Fibroblast of skin of right biceps (primary cell): ENCODE results near the gene TCERG1.

Experiments used
- DNase-seq: peaks from one replicate; pipeline ENCODE4 v3.0.0-alpha.2; 2013

The TCERG1 gene

DNA sequence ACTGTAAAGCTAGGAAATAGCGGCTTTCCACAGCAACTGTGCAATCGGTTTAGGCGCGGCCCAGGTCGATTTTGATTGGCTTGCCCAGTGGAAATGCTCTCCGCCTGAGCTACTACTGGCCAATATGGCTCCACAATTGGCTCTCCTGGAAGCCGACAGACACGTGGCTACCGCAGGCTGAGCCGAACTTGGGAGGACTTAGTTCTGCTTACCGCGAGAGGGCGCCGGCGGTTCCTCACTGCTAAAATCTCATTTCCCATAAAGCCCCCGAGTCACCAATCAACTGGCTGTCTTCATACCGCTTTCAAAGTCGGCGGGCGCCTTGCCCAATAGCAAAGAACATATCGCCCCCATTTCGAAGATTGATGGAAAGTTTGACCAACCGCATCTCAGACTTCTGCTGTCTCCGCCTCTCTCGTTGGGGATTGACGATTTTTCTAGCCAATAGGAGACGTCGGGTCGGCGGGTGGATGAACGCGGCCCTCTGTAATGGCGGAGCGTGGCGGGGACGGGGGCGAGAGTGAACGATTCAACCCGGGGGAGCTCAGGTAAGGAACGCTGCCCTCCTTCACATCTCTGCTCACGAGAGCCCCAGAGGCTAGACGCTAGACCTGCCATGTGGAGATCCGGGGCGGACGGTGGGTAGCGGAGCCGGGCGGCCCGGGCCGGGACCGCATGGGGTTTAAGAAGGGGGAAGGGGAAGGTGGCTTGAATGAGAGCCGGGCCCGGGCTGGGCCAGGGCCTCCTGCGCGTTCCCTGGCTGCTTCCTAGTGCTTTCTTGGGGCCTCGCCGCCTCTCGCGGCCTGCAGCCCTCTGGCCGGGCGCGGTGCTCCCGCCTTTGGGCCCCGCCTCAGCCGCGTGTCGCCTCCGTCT lies at the start of gene TCERG1:
Gene TCERG1, plus strand, starts transcription at position 473 of the 873 bp plus-strand sequence. Its CDS starts 17 bp downstream, at position 490.
- DNase-seq: peak; percentile 100

DNA sequence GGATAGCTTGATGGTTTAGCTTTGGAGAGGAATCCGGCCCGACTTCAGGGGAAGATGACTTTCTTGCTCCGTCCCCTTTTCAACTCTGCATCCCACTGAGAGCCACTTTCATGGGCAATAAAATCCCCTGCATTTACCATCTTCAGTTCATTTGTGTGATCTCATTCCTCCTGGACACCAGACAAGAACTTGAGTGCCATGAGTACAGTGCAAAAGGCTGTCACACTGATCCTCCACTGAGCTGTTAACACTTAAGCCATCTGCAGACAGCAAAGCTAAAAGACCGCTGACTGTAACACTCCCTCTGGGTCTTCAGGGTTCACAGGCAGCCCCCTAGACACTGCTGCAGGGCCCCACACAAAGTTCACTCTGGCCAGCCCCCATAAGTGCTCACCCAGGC lies 48.3 kb upstream of the TCERG1 start:
- no peak for DNase-seq

DNA sequence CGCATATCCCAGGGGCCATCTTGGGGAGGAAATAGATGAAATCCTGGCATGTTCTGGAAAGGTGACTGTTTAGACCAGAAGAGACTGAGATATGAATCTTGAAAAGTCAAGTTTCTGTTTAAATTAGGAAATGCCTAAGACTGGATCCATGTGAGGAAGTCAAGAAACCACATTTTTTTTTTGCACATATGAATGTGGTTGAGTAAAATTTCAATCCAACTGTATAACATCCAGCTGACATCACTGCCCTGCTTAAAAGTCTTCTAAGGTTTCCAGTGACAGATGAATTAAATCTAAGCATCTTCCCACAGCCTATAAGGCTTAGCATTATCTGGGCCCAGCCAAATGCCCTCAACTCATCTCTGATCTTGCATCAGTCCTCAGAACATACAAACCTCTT lies 47.7 kb upstream of the TCERG1 start:
- peak; percentile 37 for DNase-seq

GRCh38 chr5:146400201-146400600 lies 46.9 kb upstream of the TCERG1 start:
- DNase-seq: no peak

GRCh38 chr5:146401021-146401420 lies 46.1 kb upstream of the TCERG1 start:
- DNase-seq: no peak

DNA sequence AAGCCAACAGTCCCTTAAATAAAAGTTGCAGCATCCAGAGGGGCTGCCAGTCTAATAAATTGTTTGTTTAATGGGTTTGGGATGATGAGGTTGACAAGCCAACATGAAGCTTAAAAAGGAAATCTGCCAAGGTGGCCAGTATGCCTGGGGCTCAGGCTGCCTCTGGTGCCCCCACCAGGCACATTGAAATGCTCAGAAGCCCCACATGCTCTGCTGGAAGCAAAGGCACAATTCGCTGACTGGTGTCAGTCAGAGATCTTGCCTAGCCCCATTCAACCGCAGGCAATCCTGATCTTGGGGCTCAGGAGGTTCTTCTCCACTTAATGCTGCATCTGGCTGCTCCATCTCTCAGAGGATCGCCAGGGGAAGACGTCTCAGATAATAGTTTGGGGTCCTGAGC lies 44.2 kb upstream of the TCERG1 start:
- DNase-seq: no peak

- peak; percentile 41 for DNase-seq
Measured at GRCh38 chr5:146409054-146409671, 38.0 kb upstream of the TCERG1 start.

GRCh38 chr5:146410272-146410671 lies 36.9 kb upstream of the TCERG1 start:
- DNase-seq: no peak

DNA sequence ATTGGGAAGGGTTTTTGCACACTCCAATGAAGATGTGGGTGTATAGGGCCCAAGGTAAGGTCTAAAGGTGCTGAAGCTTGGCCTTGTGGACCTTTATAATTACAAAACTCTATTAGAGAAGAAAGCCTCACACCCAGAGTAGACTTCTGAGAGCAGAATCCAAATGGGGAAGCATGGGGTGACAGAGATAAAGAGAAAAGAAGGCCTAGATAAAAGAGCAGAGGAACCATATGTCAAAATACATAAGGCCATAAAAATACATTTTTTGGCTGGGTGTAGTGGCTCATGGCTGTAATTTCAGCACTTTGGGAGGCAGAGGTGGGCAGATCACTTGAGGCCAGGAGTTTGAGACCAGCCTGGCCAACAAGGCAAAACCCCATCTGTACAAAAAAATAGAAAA lies 27.4 kb upstream of the TCERG1 start:
- DNase-seq: no peak

- no peak for DNase-seq
Measured at GRCh38 chr5:146425023-146425422, 22.1 kb upstream of the TCERG1 start.

DNA sequence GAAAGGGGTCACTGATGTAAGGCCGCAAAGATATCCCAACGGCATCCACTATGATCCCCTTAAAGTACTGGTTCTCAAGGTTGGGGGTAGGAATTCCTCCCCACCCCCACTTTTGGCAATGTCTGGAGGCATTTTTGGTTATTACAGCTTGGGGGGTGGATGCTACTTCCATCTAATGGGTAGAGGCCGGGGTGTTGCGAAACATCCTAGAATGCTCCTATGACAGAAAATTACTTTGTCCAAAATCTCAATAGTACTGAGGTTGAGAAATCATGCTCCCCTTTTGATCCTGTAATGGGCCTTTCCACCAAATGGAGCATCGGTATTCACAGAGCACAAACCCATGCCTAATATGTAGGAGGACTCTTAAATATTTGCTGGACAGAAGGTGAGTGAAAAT lies 20.8 kb upstream of the TCERG1 start:
- DNase-seq: peak; percentile 11

DNA sequence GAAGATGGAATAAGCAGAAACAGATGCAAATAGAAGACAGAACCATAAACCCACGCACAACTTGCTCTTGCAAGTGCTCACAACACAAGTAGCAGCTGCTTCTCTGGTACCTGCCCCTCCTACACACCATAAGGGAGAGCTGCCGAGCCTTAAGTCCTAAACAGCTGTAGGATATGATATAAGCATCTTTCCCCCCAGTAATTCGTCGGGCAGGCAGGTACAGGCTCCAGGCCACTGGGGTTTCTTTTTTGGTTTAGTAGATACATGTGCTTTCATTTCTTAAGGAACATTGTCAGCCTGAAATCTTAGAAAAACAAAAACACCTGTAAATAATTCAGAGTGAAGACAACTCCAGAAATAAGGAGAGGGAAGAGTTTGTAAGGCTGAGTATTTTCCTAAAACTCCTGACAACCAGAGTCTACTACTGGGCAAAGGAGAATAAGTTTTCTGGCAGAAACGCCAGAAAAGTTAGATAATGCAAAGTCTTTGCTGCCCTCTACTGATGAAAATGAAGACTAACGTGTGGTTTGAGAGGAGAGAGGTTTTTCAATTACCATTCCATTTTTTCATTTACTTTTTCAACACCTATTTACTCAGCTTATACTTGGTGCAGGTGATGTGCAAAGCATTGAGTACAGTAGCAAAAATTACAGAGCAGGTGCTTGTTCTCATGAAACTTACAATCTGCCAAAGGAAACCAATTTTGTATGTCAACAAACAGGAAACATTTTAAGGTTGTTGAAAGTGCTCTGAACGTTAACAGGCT lies 20.1 kb upstream of the TCERG1 start:
- peak; percentile 55 for DNase-seq

DNA sequence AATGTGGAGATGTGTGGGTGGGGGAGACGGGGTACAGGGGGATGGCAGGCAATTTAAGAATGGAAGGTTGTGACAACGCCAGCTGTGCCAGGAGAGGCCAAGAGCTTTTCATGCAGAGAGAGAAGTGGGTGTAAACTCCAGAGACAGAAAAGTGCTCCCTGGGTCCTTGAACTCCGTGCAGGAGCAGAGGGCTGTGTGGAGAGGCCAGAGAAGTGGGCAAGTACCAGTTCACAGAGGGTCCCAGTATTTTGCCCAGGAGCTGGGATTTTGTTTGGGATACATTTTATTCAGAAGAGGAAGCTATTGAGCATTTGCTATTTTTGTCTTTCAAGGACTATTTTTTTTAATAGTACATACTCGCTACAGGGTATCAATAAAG lies 19.5 kb upstream of the TCERG1 start:
- no peak for DNase-seq

- no peak for DNase-seq
Measured at GRCh38 chr5:146428658-146429057, 18.5 kb upstream of the TCERG1 start.

- DNase-seq: no peak
Measured at GRCh38 chr5:146440353-146440752, 6.8 kb upstream of the TCERG1 start.

GRCh38 chr5:146440870-146441495 lies 6.2 kb upstream of the TCERG1 start:
- DNase-seq: no peak

- DNase-seq: peak; percentile 8
Measured at GRCh38 chr5:146441896-146442295, 5.2 kb upstream of the TCERG1 start.

DNA sequence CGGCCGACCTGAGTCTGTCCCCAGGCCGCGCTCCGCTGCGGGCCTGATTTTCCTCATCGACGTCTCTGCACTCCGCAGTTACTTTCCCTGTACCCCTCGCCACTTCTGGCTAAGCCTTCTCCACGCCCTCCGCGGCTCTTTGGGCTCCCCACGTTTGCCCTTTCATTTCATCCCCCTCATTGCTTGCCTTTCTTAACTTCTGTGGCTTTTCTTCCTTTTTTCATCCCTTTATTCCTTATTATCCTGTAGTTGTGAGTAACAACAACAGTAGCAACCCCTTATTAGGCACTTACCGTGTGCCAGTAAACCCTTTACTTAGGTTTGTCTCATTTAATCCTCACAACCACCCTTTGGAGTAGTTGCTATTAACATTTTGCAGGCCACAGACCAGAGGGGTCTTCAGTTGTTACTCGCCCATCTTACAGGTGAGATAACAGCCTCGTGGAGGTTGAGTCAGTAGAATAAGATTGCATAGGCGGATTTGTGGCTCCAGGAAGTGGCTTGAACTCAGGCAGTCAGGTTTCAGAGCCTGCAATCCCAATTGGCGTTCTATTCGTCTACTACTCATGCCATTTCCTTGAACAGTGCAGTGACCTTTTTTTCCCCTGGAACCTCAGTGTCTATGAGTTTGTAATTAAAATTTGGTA lies 724 bp downstream of the TCERG1 start:
- peak; percentile 52 for DNase-seq

DNA sequence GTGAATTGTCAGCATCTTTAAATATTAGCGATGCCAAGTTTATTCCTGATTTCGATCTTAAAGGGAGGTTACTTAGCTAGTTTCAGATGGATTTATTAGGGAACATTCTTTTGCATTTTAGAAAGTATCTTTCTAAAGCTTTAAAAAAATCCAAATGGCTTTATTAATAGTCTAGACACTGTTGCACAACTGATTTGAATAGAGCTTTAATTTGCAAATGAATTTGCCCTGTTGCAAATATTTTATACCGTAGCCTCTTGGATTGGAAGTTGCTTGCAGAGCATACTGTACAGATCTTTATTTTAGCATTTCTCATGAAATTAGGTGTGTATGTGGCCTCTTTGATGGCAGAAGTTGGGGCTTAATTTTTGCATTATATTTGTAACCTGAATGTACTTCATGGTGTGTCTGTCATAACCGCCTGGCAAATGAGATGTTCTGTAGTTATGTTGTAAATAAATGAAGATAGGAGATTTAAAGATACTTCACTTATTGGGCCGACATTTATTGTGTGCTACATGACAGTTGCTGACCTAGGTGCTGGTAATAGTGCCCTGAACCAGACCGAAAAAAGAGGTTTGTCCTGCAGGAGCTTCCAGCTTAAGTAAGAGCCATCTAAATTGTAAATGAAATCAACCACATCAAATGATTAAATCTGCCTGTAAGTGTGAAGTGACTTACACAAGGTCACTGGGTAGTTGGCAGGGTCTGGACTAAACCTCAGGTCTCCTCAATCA lies 1.8 kb downstream of the TCERG1 start:
- DNase-seq: no peak

- no peak for DNase-seq
Measured at GRCh38 chr5:146450002-146450401, 2.9 kb downstream of the TCERG1 start.

GRCh38 chr5:146451411-146451810 lies 4.3 kb downstream of the TCERG1 start:
- DNase-seq: no peak

DNA sequence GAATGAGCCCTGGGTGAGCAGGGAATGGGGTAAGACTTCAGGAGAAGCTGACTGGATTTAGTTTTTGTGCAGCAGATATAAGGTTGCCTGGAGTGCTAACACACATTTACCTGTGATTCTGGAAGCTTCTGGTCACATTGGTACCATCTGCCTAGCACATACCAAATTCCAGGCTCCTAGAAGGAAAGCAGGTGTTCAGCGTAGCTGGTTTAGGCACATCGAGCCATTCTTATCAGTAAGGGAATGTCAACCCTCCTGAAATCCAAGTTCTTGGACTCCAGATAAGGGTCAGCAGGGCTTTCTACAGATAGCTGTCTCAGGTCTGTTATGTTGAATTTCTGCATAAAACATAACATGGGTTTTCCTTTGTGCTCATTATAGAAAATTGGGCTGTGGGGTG lies 10.3 kb downstream of the TCERG1 start:
- no peak for DNase-seq
